HEK293 (cell line): ENCODE measurements around the gene LRRC8B.

Experiments
- KLF1 ChIP-seq: fragments of 450-650 bp; formaldehyde crosslinking; IDR thresholded peaks from 2 replicates; pipeline ENCODE4 v1.5.1; 2016; ENCODE audit warnings: missing biosample characterization, missing genetic modification characterization
- MEIS1 ChIP-seq: sonication (generic); formaldehyde crosslinking; IDR thresholded peaks from 2 replicates; pipeline ENCODE4 v1.8.1; 2022; ENCODE audit warnings: missing genetic modification reagents, mild to moderate bottlenecking, borderline replicate concordance
- ZBTB20 ChIP-seq: fragments of 450-650 bp; formaldehyde crosslinking; IDR thresholded peaks from 2 replicates; pipeline ENCODE4 v1.5.1; 2016; ENCODE audit warnings: missing biosample characterization, missing genetic modification characterization
- ZNF16 ChIP-seq: fragments of 450-650 bp; formaldehyde crosslinking; IDR thresholded peaks from 2 replicates; pipeline ENCODE4 v1.5.1; 2016; ENCODE audit warnings: low read depth, missing biosample characterization, missing genetic modification characterization
- ZNF239 ChIP-seq: fragments of 450-650 bp; formaldehyde crosslinking; IDR thresholded peaks from 2 replicates; pipeline ENCODE4 v1.5.1; 2016; ENCODE audit warnings: missing biosample characterization, missing genetic modification characterization
- ZNF24 ChIP-seq: fragments of 450-650 bp; formaldehyde crosslinking; IDR thresholded peaks from 2 replicates; pipeline ENCODE4 v1.5.1; 2016; ENCODE audit warnings: missing biosample characterization, missing genetic modification characterization
- ZNF274 ChIP-seq, 2 experiments: fragments of 200-500 bp in 1 of 2; fragments of 450-650 bp in 1 of 2; sonication (Bioruptor generic) in 1 of 2; formaldehyde crosslinking in 1 of 2; IDR thresholded peaks; 2 replicates each; pipeline versions ENCODE4 v1.5.1 to v1.6.1; 2014 to 2016; ENCODE audit warnings: borderline replicate concordance in 1 of 2, inconsistent platforms in 1 of 2, low read length in 1 of 2, missing biosample characterization in 1 of 2, missing genetic modification characterization in 1 of 2
- ZNF398 ChIP-seq: fragments of 450-650 bp; formaldehyde crosslinking; IDR thresholded peaks from 2 replicates; pipeline ENCODE4 v1.5.1; 2017; ENCODE audit warnings: missing biosample characterization, missing genetic modification characterization
- ZNF514 ChIP-seq: fragments of 450-650 bp; formaldehyde crosslinking; IDR thresholded peaks from 2 replicates; pipeline ENCODE4 v1.5.1; 2016; ENCODE audit warnings: missing biosample characterization, missing genetic modification characterization
- ZNF555 ChIP-seq: fragments of 450-650 bp; formaldehyde crosslinking; conservative IDR thresholded peaks from 2 replicates; pipeline ENCODE4 v1.5.1; 2017; ENCODE audit warnings: missing biosample characterization, mild to moderate bottlenecking, missing genetic modification characterization, inconsistent platforms
- ZNF639 ChIP-seq: fragments of 450-650 bp; formaldehyde crosslinking; IDR thresholded peaks from 2 replicates; pipeline ENCODE4 v1.5.1; 2016; ENCODE audit warnings: missing biosample characterization, missing genetic modification characterization
- ZNF776 ChIP-seq: fragments of 450-650 bp; formaldehyde crosslinking; IDR thresholded peaks from 2 replicates; pipeline ENCODE4 v1.5.0; 2017; ENCODE audit warnings: missing biosample characterization, missing genetic modification characterization, borderline replicate concordance
- ZSCAN30 ChIP-seq: fragments of 450-650 bp; IDR thresholded peaks from 2 replicates; pipeline ENCODE4 v1.5.1; 2018; ENCODE audit warnings: missing biosample characterization, mild to moderate bottlenecking, missing genetic modification characterization, moderate library complexity
- TF ChIP-seq, protein P1 (sequence below): fragments of 450-650 bp; formaldehyde crosslinking; IDR thresholded peaks from 2 replicates; pipeline ENCODE4 v1.5.1; 2016; ENCODE audit warnings: missing biosample characterization, missing genetic modification characterization

DNA sequence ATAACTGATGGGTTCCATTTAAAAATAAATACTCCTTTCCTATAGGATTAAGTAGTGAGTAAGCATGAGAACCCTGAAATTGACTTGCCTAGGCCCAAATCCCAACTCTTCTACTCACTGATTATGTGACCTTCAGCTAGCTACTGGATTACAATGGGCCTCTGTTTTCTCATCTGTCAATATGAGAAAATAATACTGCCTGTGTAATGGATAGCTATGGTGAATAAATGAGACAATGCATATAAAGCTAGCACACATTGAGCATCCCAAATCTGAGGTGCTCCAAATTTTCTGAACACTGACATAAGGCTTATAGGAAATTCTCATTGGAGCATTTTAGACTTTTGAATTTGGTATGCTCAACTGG, 103.0 kb downstream of the LRRC8B start:
- TF ChIP-seq ZNF274 (IDR thresholded peaks at IDR 0.05; ENCODE audit: low read length) (no peak), ZNF274 (tag by site-specific recombination; IDR thresholded peaks at IDR 0.05; ENCODE audit: borderline replicate concordance) (no peak), ZNF16 (no peak), ZNF555 (tag by site-specific recombination) (no peak), ZSCAN30 (tag by site-specific recombination) (no peak), ZNF398 (tag by site-specific recombination) (no peak), ZNF24 (tag by site-specific recombination) (no peak), MEIS1 (CRISPR knock-in tag) (no peak), KLF1 (tag by site-specific recombination) (no peak), ZBTB20 (no peak), ZNF514 (tag by site-specific recombination) (no peak), ZNF639 (tag by site-specific recombination) (no peak), ZNF776 (tag by site-specific recombination) (no peak), ZNF239 (tag by site-specific recombination) (no peak)
- TF ChIP-seq, protein P1, sequence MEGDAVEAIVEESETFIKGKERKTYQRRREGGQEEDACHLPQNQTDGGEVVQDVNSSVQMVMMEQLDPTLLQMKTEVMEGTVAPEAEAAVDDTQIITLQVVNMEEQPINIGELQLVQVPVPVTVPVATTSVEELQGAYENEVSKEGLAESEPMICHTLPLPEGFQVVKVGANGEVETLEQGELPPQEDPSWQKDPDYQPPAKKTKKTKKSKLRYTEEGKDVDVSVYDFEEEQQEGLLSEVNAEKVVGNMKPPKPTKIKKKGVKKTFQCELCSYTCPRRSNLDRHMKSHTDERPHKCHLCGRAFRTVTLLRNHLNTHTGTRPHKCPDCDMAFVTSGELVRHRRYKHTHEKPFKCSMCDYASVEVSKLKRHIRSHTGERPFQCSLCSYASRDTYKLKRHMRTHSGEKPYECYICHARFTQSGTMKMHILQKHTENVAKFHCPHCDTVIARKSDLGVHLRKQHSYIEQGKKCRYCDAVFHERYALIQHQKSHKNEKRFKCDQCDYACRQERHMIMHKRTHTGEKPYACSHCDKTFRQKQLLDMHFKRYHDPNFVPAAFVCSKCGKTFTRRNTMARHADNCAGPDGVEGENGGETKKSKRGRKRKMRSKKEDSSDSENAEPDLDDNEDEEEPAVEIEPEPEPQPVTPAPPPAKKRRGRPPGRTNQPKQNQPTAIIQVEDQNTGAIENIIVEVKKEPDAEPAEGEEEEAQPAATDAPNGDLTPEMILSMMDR (tag by site-specific recombination) = no peak
